C4-2B (cell line): ENCODE measurements around the gene MAP1B.

Experiments used
- ZFX ChIP-seq: fragments of 450-650 bp; IDR thresholded peaks from 2 replicates; pipeline ENCODE4 v1.6.1; 2017
- TF ChIP-seq, protein P1 (sequence below): fragments of 450-650 bp; conservative IDR thresholded peaks from 2 replicates; pipeline ENCODE4 v1.5.1; 2017; ENCODE audit warnings: mild to moderate bottlenecking

DNA sequence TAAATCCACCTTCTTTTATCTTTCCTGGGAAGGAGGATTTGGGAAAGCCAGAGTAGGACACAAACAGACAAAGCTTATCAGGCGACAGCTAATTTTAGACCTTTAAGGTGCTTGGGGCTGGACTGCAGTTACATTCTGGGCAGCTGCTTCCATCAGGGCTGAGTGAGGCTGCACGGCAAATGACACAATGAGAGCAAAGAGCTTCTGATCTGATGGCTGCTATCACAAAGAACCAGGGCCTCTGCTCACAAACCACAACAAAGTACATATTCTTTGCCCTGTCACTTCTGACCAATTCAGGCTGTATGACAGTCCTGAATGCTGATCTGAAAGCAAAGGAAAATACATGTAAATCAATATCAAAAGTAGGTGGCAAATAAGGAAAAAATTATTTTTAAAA, 119.7 kb downstream of the MAP1B start:
- TF ChIP-seq, protein P1, sequence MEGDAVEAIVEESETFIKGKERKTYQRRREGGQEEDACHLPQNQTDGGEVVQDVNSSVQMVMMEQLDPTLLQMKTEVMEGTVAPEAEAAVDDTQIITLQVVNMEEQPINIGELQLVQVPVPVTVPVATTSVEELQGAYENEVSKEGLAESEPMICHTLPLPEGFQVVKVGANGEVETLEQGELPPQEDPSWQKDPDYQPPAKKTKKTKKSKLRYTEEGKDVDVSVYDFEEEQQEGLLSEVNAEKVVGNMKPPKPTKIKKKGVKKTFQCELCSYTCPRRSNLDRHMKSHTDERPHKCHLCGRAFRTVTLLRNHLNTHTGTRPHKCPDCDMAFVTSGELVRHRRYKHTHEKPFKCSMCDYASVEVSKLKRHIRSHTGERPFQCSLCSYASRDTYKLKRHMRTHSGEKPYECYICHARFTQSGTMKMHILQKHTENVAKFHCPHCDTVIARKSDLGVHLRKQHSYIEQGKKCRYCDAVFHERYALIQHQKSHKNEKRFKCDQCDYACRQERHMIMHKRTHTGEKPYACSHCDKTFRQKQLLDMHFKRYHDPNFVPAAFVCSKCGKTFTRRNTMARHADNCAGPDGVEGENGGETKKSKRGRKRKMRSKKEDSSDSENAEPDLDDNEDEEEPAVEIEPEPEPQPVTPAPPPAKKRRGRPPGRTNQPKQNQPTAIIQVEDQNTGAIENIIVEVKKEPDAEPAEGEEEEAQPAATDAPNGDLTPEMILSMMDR, result no peak
- TF ChIP-seq ZFX, result no peak
